ENCODE results near the gene TTC6. TPM values are rescaled to one million over a fixed set of nuclear protein-coding genes. Genes with fewer than 3 reads are reported as not detected.

The TTC6 gene
- total RNA-seq, 4 donors from 2014 or later, result 0.34 to 1.8 (median 0.73) TPM

DNA sequence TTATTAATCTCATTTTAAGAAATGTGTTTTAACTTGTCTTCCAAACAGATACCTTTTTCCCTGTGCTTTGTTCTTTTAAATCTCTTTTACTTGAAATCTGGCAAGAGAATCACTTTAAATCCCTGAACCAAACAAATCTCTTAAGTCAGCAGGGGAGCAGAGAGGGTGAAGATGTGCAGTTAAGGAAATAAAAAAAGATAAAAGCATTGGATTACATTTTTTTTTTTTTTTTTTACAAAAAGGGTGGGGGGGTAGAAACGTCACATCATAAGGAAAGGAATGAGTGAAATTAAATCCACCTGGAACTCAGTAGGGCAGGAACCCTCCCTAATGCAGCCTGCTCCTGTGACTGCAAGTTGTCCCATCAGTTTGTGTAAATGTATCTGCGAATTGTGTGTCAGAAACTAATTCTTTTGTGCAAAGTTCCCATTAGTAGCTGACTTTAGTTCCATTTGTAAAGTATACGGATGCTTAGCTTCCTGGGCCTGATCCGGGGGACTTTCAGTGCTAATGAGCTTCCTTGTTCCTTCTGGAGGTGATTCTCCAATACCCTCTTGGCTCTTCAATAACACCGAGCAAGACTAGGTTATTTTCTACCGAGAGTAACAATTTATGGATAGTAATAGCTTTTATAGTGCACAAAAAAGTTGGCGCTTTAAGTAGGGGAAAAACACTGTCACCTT lies 1.5 kb downstream of the TTC6 start:
- no peak overlapping the region for H3K4me3 ChIP-seq (ENCODE audit: low read depth, poor library complexity, severe bottlenecking)
- TF ChIP-seq POLR2A (IDR thresholded peaks at IDR 0.05) (no peak), CTCF (IDR thresholded peaks at IDR 0.05) (no peak)
- intact Hi-C loops (cut with DNase I; ENCODE audit: low total_unique reads), result no loop called here
- no peak for DNase-seq (ENCODE audit: low spot score in 2 of 2)
- WGBS, 2 donors, result 22 to 25% methylated on average over 7 of the region's 7 CpGs

DNA sequence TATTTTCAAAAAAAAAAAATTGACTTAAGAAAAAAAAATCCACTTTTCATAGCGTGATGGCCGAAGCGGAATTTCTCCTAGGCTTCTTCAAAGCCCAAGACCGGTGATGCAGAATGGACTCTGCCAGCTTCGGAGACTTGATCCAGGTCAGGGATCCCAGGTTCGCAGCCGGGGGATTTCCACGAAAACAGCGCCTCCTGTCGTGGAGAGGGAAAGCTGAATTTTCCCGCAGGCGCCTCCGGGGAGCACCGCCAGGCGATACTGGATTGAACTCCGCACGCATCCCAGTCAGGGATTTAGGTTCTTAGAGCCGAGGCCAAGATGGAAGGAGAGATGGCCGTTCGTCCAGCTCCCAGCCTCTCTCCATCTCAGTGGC lies 2.1 kb downstream of the TTC6 start:
- no peak overlapping the region for H3K4me3 ChIP-seq (ENCODE audit: low read depth, poor library complexity, severe bottlenecking)
- intact Hi-C loops (cut with DNase I; ENCODE audit: low total_unique reads), result no loop called here
- 6 to 11% methylated on average over 19 to 20 of the region's 20 CpGs for WGBS, 2 donors
- DNase-seq (ENCODE audit: low spot score in 2 of 2), result no peak
- TF ChIP-seq CTCF (IDR thresholded peaks at IDR 0.05) (no peak), POLR2A (IDR thresholded peaks at IDR 0.05) (no peak)

DNA sequence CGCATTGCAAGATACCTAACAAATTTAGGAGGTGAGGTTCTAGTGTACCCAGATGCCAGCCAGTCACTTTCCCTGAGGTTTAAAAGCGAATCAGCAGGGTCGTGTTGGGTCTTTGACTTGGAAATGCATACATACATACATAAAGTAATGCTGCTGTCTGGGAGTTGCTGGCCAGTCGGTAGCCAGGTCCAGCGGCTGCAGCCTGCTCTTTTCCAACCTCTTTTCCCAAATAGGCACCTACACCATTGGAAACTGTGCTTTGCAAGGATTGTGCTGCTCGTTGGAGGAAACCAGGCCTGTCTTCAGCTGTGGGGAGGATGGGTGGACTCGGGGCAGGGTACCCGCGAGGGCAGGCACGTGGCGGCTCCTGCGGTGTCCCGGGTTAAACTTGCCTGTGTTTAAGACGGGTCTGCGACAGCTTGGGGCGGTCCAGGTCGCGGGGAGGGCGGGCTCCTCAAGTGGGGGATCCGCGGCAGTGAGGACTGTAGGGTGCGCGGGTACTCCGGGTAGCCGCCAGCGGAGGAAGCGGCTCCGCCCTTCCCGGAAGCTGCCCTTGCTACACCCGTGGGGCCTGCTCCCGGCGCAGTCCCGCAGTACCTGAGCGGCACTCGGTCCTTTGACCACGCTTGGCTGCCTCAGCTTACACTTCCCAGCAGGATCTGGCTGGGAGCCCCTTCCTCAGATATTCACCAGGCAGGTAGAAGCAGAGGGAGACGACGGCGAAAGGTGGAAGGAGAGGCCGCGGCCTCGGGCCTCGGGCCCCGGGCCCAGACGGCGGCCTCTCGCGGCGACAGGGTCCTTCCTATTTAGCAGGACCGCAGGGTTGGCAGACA lies 2.7 kb downstream of the TTC6 start:
- H3K4me3 ChIP-seq (ENCODE audit: low read depth, poor library complexity, severe bottlenecking), result no peak overlapping the region
- TF ChIP-seq CTCF (IDR thresholded peaks at IDR 0.05) (no peak), POLR2A (IDR thresholded peaks at IDR 0.05) (no peak)
- 6 to 7% methylated on average over 35 to 41 of the region's 50 CpGs for WGBS, 2 donors
- intact Hi-C loops (cut with DNase I; ENCODE audit: low total_unique reads), result no loop called here
- no peak for DNase-seq (ENCODE audit: low spot score in 2 of 2)

- intact Hi-C loops (cut with DNase I; ENCODE audit: low total_unique reads), result no loop called here
- TF ChIP-seq CTCF (IDR thresholded peaks at IDR 0.05), result no peak
- TF ChIP-seq POLR2A (IDR thresholded peaks at IDR 0.05), result no peak
- H3K4me3 ChIP-seq (ENCODE audit: low read depth, poor library complexity, severe bottlenecking), result no peak overlapping the region
- DNase-seq (ENCODE audit: low spot score in 2 of 2), result no peak
- WGBS, 2 donors, result 19 to 22% methylated on average over 29 to 36 of the region's 36 CpGs
Measured at GRCh38 chr14:37598747-37599506, 3.5 kb downstream of the TTC6 start.

- intact Hi-C loops (cut with DNase I; ENCODE audit: low total_unique reads), result no loop called here
- DNase-seq (ENCODE audit: low spot score in 2 of 2), result no peak
- no peak for TF ChIP-seq CTCF (IDR thresholded peaks at IDR 0.05)
- TF ChIP-seq POLR2A (IDR thresholded peaks at IDR 0.05), result no peak
- no peak overlapping the region for H3K4me3 ChIP-seq (ENCODE audit: low read depth, poor library complexity, severe bottlenecking)
- 2 to 3% methylated on average over 45 to 57 of the region's 57 CpGs for WGBS, 2 donors
Measured at GRCh38 chr14:37599507-37600368, 4.3 kb downstream of the TTC6 start.
